Measurements from ENCODE around the gene ZCRB1. TPM values are rescaled to one million over a fixed set of nuclear protein-coding genes. Genes with fewer than 3 reads are reported as not detected.

Gene ZCRB1
- total RNA-seq, 1 experiment from 2014 or later, result 68.1 TPM

DNA sequence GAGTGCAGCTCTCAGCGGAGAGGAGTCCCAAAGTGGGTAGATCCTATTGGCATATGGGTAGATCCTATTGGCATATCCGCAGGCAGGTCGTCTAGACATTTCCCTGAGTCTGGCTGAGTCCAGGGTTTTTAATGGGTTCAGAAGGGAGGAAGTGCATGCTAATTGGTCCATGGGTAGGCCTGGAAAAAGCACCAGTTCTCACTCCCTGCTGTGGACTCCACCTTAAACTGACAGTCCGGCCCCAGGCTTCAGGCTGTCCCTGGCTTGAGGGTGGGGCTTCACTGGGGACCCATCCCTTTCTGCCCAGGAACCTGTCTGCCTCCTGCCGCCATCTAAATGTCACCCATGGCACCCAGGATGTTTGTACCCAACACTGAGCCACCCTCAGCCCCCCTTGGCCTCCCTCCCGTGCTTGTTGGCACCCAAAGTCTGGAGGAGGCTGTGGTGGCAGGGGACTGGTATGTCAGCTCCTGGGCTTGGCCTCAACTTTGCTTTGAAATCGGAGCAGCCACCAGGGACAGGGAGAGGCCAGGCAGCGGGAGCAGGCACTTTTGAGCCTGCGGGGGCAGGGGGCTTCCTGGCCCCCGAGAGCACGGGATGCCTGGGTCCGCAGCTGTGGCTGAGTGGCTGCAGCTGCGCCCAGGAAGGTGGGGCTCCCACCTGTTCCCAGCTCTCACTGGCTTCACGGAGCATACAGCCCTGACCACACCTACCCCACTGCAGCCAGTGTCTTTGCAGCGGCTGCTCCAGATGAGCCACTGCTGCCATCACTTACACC, 58.3 kb downstream of the ZCRB1 start:
- H3K79me2 ChIP-seq (ENCODE audit: insufficient read depth, low read length), result no peaks in the 10 kb centered on the region
- no peaks in the 10 kb centered on the region for H3K4me1 ChIP-seq (ENCODE audit: control insufficient read depth in 1 of 2, insufficient read depth in 2 of 2, low read length in 2 of 2)
- POLR2A ChIA-PET, result no interaction called here
- no peak overlapping the region for H3K9ac ChIP-seq (ENCODE audit: low read length)
- no peaks in the 10 kb centered on the region for H4K20me1 ChIP-seq (ENCODE audit: insufficient read depth)
- ATAC-seq (no peak), DNase-seq (ENCODE audit: low read depth, low spot score) (no peak)
- H3K4me2 ChIP-seq (ENCODE audit: low read length), result no peak overlapping the region
- intact Hi-C loops (cut with micrococcal nuclease), result no loop called here
- CTCF ChIA-PET, result no interaction called here
- TF ChIP-seq CBX3 (IDR thresholded peaks at IDR 0.05; ENCODE audit: low read depth) (no peak), EGR1 (IDR thresholded peaks at IDR 0.05; ENCODE audit: low read depth) (no peak)
- no peak overlapping the region for H3K4me3 ChIP-seq (replicated peaks in 1 of 2; ENCODE audit: low read depth in 1 of 2, low read length in 2 of 2)
- RAD21 ChIA-PET (ENCODE audit: low non-redundant PET in 1 of 2, low total read pairs in 2 of 2, uncharacterized antibody in 2 of 2, unreplicated experiment in 2 of 2), result no interaction called here
- H2AFZ ChIP-seq (ENCODE audit: low read depth, low read length, poor library complexity, severe bottlenecking), result no peak overlapping the region
- no peaks in the 10 kb centered on the region for H3K9me3 ChIP-seq (ENCODE audit: control insufficient read depth in 1 of 2, insufficient read depth in 1 of 2, low read depth in 1 of 2, low read length in 2 of 2)
- H3K27ac ChIP-seq (ENCODE audit: low read depth, low read length), result no peak overlapping the region
- H3K27me3 ChIP-seq (ENCODE audit: insufficient read depth, low read length), result no peaks in the 10 kb centered on the region
- H3K36me3 ChIP-seq (ENCODE audit: control insufficient read depth in 1 of 2, insufficient read depth in 2 of 2, low read length in 2 of 2), result no peaks in the 10 kb centered on the region
- BruUV-seq (replicated peaks), result no TSS peak
- H3K9me2 ChIP-seq (ENCODE audit: insufficient read depth), result no peaks in the 10 kb centered on the region

DNA sequence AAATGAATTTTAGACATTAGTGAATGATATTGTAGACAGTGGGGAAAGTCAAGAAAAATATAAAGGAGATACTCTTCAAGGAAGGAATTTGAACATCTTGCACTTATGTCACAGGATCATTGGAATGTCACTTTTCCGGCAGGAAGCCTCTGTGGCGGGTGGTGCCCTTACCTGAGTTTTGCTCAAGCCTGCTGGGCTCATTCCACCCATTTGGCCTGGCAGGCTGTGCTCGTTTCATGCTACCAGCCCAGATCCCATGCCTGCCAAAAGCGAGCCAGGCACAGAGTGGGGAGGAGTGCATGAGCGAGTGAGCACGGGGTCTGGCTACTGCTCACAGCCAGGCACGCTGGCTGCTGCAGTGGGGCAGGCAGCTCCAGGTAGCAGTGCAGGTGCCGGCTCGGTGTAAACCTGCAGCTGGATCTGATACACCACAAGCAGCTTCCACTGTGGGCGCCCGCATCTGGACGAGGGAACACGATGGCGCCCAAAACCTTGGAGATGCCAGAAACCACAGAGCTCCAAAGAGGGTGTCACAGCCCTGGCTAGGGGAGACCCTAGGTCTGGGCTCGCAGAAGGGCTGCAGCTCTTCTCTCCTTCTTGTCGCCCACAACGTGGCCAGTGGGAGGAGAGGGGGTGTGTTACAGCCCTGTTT, 59.2 kb downstream of the ZCRB1 start:
- Histone ChIP-seq H3K27me3 (ENCODE audit: insufficient read depth, low read length) (no peaks in the 10 kb centered on the region), H3K4me2 (ENCODE audit: low read length) (no peak overlapping the region), H3K4me3 (replicated peaks in 1 of 2; ENCODE audit: low read depth in 1 of 2, low read length in 2 of 2) (no peak overlapping the region), H3K9ac (ENCODE audit: low read length) (no peak overlapping the region), H3K9me2 (ENCODE audit: insufficient read depth) (no peaks in the 10 kb centered on the region), H4K20me1 (ENCODE audit: insufficient read depth) (no peaks in the 10 kb centered on the region), H3K36me3 (ENCODE audit: control insufficient read depth in 1 of 2, insufficient read depth in 2 of 2, low read length in 2 of 2) (no peaks in the 10 kb centered on the region), H3K9me3 (ENCODE audit: control insufficient read depth in 1 of 2, insufficient read depth in 1 of 2, low read depth in 1 of 2, low read length in 2 of 2) (no peaks in the 10 kb centered on the region), H3K79me2 (ENCODE audit: insufficient read depth, low read length) (no peaks in the 10 kb centered on the region), H3K27ac (ENCODE audit: low read depth, low read length) (no peak overlapping the region), H3K4me1 (ENCODE audit: control insufficient read depth in 1 of 2, insufficient read depth in 2 of 2, low read length in 2 of 2) (no peaks in the 10 kb centered on the region), H2AFZ (ENCODE audit: low read depth, low read length, poor library complexity, severe bottlenecking) (no peak overlapping the region)
- TF ChIP-seq, protein P1, sequence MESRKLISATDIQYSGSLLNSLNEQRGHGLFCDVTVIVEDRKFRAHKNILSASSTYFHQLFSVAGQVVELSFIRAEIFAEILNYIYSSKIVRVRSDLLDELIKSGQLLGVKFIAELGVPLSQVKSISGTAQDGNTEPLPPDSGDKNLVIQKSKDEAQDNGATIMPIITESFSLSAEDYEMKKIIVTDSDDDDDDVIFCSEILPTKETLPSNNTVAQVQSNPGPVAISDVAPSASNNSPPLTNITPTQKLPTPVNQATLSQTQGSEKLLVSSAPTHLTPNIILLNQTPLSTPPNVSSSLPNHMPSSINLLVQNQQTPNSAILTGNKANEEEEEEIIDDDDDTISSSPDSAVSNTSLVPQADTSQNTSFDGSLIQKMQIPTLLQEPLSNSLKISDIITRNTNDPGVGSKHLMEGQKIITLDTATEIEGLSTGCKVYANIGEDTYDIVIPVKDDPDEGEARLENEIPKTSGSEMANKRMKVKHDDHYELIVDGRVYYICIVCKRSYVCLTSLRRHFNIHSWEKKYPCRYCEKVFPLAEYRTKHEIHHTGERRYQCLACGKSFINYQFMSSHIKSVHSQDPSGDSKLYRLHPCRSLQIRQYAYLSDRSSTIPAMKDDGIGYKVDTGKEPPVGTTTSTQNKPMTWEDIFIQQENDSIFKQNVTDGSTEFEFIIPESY (IDR thresholded peaks at IDR 0.05; ENCODE audit: extremely low read depth, insufficient replicate concordance, low read length), result no peak
- DNase-seq (ENCODE audit: low read depth, low spot score), result no peak
- ChIA-PET POLR2A (no interaction called here), CTCF (no interaction called here), RAD21 (ENCODE audit: low non-redundant PET in 1 of 2, low total read pairs in 2 of 2, uncharacterized antibody in 2 of 2, unreplicated experiment in 2 of 2) (no interaction called here)
- intact Hi-C loops (cut with micrococcal nuclease), result no loop called here
- no TSS peak for BruUV-seq (replicated peaks)
- no peak for ATAC-seq
